Mesodermal cell (in vitro differentiated cells): ENCODE results near the gene WIZ.
A peak's percentile ranks its signal among the peaks of the same experiment; 100 is the strongest.

Experiments used
- H3K27ac ChIP-seq: 2 replicates; pipeline ENCODE4 v1.7.0; 2013; ENCODE audit warnings: mild to moderate bottlenecking, low read depth, low read length, moderate library complexity; ENCODE audit not compliant: severe bottlenecking
- H3K36me3 ChIP-seq: 2 replicates; pipeline ENCODE4 v1.7.1; 2013; ENCODE audit warnings: mild to moderate bottlenecking, low read length, moderate library complexity; ENCODE audit not compliant: control insufficient read depth, insufficient read depth
- H3K4me1 ChIP-seq: one replicate; pipeline ENCODE4 v1.7.1; 2013; ENCODE audit warnings: mild to moderate bottlenecking, low read length; ENCODE audit not compliant: insufficient read depth, control insufficient read depth, poor library complexity, severe bottlenecking
- H3K4me3 ChIP-seq: 2 replicates; pipeline ENCODE4 v1.7.0; 2013; ENCODE audit warnings: low read length, control low read depth, mild to moderate bottlenecking; ENCODE audit not compliant: insufficient read depth, poor library complexity, severe bottlenecking; ENCODE audit errors: extremely low read depth
- H3K9me3 ChIP-seq: 2 replicates; pipeline ENCODE4 v1.7.1; 2013; ENCODE audit warnings: mild to moderate bottlenecking, low read length, moderate library complexity; ENCODE audit not compliant: control insufficient read depth
- WGBS, 2 experiments: methylation state at CpG; one replicate each; pipeline ENCODE4 v1.1.5; 2013; ENCODE audit warnings: missing lambda C conversion rate in 2 of 2; ENCODE audit not compliant: insufficient coverage in 2 of 2; 5-methylcytosine and 5-hydroxymethylcytosine counted together

Gene WIZ

GRCh38 chr19:15453091-15453578, 3.4 kb upstream of the WIZ start:
- Histone ChIP-seq H3K4me3 (peak overlapping the region; percentile 25), H3K27ac (no peak overlapping the region), H3K9me3 (no peaks in the 10 kb centered on the region), H3K4me1 (peaks cover 4% of the 10 kb centered on the region), H3K36me3 (no peaks in the 10 kb centered on the region)
- 13 to 24% methylated on average over 25 to 27 of the region's 44 CpGs for WGBS, 2 experiments

GRCh38 chr19:15452111-15453047, 2.6 kb upstream of the WIZ start:
- Histone ChIP-seq H3K27ac (no peak overlapping the region), H3K36me3 (no peaks in the 10 kb centered on the region), H3K4me3 (peak overlapping the region; percentile 25), H3K4me1 (peaks cover 4% of the 10 kb centered on the region), H3K9me3 (no peaks in the 10 kb centered on the region)
- WGBS, 2 experiments = 16 to 21% methylated on average over 27 to 33 of the region's 37 CpGs

- no peaks in the 10 kb centered on the region for H3K36me3 ChIP-seq
- H3K4me1 ChIP-seq = peaks cover 4% of the 10 kb centered on the region
- no peak overlapping the region for H3K27ac ChIP-seq
- WGBS, 2 experiments = 100% methylated on average over 1 of the region's 1 CpG; no CpG with 5 or more reads in 1 of the 2 experiments
- no peaks in the 10 kb centered on the region for H3K9me3 ChIP-seq
- H3K4me3 ChIP-seq = no peak overlapping the region
These were observed 753 bp upstream of the WIZ start for GRCh38 chr19:15450528-15450890.

- peak overlapping the region; percentile 64 for H3K4me3 ChIP-seq
- H3K27ac ChIP-seq = no peak overlapping the region
- H3K36me3 ChIP-seq = no peaks in the 10 kb centered on the region
- peaks cover 4% of the 10 kb centered on the region for H3K4me1 ChIP-seq
- 5 to 9% methylated on average over 21 to 32 of the region's 43 CpGs for WGBS, 2 experiments
- H3K9me3 ChIP-seq = no peaks in the 10 kb centered on the region
These were observed 757 bp downstream of the WIZ start for GRCh38 chr19:15448778-15449619.

GRCh38 chr19:15448044-15448777, 1.5 kb downstream of the WIZ start:
- H3K36me3 ChIP-seq = no peaks in the 10 kb centered on the region
- no peak overlapping the region for H3K27ac ChIP-seq
- WGBS, 2 experiments = 74 to 75% methylated on average over 13 to 15 of the region's 17 CpGs
- peaks cover 4% of the 10 kb centered on the region for H3K4me1 ChIP-seq
- no peaks in the 10 kb centered on the region for H3K9me3 ChIP-seq
- peak overlapping the region; percentile 64 for H3K4me3 ChIP-seq

- WGBS, 2 experiments = 86 to 92% methylated on average over 3 to 4 of the region's 4 CpGs
- Histone ChIP-seq H3K4me3 (no peak overlapping the region), H3K9me3 (no peaks in the 10 kb centered on the region), H3K36me3 (no peaks in the 10 kb centered on the region), H3K4me1 (peaks cover 4% of the 10 kb centered on the region), H3K27ac (no peak overlapping the region)
These were observed 2.7 kb downstream of the WIZ start for GRCh38 chr19:15447057-15447456.

GRCh38 chr19:15445807-15446376, 3.9 kb downstream of the WIZ start:
- H3K27ac ChIP-seq = no peak overlapping the region
- H3K36me3 ChIP-seq = no peaks in the 10 kb centered on the region
- no peaks in the 10 kb centered on the region for H3K9me3 ChIP-seq
- H3K4me1 ChIP-seq = peaks cover 4% of the 10 kb centered on the region
- no peak overlapping the region for H3K4me3 ChIP-seq
- 89 to 97% methylated on average over 4 to 5 of the region's 7 CpGs for WGBS, 2 experiments

GRCh38 chr19:15445227-15445605, 4.5 kb downstream of the WIZ start:
- Histone ChIP-seq H3K36me3 (no peaks in the 10 kb centered on the region), H3K4me3 (no peak overlapping the region), H3K4me1 (peaks cover 4% of the 10 kb centered on the region), H3K9me3 (no peaks in the 10 kb centered on the region), H3K27ac (no peak overlapping the region)
- 86 to 88% methylated on average over 9 of the region's 9 CpGs for WGBS, 2 experiments

- Histone ChIP-seq H3K4me3 (no peak overlapping the region), H3K27ac (no peak overlapping the region), H3K4me1 (peaks cover 4% of the 10 kb centered on the region), H3K36me3 (no peaks in the 10 kb centered on the region), H3K9me3 (no peaks in the 10 kb centered on the region)
- WGBS, 2 experiments = 92% methylated on average over 13 of the region's 15 CpGs
These were observed 5.1 kb downstream of the WIZ start for GRCh38 chr19:15444505-15445226.
